Caki2 (cell line): ENCODE measurements around the gene CCDC28A. TPM values are rescaled to one million over a fixed set of nuclear protein-coding genes. Genes with fewer than 3 reads are reported as not detected.

Experiments
- DNase-seq: peaks from one replicate; pipeline ENCODE4 v3.0.0-alpha.2; 2015; ENCODE audit warnings: low read depth
- in situ Hi-C: cut with HindIII; loops from 2 replicates; pipeline ENCODE4 v1.10.0; 2016; ENCODE audit warnings: low sequenced_read_pairs, low pct_unique_long_range_greater_than_20kb, mixed read lengths
- total RNA-seq: library from RNA; depleted of rRNA; stranded (reverse); fragments of >200 nt; shearing (Covaris generic); gene quantifications from 2 replicates; pipeline ENCODE4 v1.2.3, GENCODE V29; 2014; ENCODE audit warnings: low replicate concordance; rRNA removed

CCDC28A gene
- total RNA-seq, 1 experiment from 2014 or later, result 37.5 TPM

- in situ Hi-C loops, result no loop called here
- no peak for DNase-seq
Observed at GRCh38 chr6:138818496-138819194, 45.1 kb downstream of the CCDC28A start.

DNA sequence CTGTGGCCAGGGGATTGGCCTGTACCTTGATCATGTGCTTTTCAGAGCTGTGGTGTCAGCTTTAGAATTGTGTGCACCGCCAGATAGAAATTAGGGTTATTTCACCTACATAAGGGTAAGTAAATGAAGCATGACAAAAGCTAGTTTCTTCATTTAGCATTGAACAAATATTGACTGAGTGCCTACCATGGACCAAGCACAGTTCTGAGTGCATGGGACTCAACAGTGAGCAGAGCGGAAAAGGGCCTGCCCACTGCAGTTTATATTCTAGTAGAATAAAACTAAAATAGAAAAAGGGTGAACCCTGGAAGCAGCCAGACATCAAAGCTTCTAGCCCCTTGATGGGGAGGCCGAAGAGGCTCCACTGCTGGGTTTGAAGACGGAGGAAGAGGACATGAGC lies 48.0 kb downstream of the CCDC28A start:
- no peak for DNase-seq
- in situ Hi-C loops, result no loop called here

GRCh38 chr6:138824482-138825144 lies 51.0 kb downstream of the CCDC28A start:
- in situ Hi-C loops, result no loop called here
- no peak for DNase-seq

- DNase-seq, result no peak
- in situ Hi-C loops, result no loop called here
Observed at GRCh38 chr6:138830248-138830647, 56.7 kb downstream of the CCDC28A start.

DNA sequence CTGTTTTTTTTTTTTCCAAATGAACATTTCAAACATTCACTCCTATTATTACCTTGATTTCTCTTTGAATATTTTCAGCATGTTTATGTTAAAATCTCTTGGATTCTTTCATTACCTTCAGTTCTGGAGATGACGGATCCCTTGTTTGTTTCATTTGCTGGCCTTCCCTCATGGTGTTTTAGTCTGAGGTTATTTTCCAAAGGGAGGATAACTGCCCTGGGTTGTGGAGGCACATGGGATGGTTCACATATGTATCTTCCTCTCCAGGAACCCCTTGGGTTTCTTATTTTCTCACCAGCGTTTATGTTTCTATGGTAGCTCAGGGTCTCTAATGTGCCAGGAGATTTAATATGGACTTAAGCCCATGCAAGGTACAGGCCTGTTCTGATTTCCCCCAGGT lies 58.6 kb downstream of the CCDC28A start:
- DNase-seq, result no peak
- in situ Hi-C loops, result no loop called here

DNA sequence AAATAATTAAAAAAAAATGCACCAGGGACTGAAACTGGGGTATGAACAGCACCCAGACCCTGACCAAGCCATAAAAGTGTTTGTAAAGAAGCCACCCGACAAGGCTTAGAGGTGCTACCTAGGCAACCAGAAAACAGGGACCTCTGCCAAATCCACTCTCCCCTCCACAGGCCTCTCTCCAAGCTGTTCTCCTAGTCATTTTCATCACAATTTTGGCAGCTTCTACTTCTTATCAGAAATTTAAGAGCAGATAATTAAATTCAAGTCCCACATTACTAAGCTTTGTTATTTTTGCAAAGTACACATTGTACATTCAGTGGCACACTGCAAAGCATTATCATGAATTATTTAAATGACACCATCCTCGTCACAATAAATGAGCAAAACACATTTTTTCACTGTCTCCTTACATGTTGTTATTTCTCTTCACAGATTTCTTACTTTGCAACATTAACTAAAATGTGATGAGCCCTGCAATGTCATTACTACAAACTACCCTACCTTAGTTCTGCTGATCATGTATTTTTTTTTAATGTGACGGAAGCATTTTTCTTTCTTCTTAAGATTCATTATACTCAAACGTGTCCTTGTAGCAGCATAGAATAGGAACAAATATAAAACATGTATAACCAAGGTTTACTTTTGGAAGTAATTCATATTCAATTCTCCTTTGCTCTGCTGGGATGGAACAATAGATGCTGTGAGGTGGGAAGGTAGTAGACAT lies 60.4 kb downstream of the CCDC28A start:
- in situ Hi-C loops, result no loop called here
- DNase-seq, result no peak

GRCh38 chr6:138837246-138837645 lies 63.7 kb downstream of the CCDC28A start:
- no peak for DNase-seq
- in situ Hi-C loops, result no loop called here

Other genes starting within 250 kb of the CCDC28A start
- not detected in 2 replicates for gene ECT2L, start 22.3 kb downstream of the CCDC28A start, total RNA-seq
- gene REPS1, start 214.5 kb downstream of the CCDC28A start, total RNA-seq, result 24.7 and 33.2 TPM in 2 replicates